K562 (cell line): ENCODE measurements around the gene ARHGEF1. TPM values are rescaled to one million over a fixed set of nuclear protein-coding genes. Genes with fewer than 3 reads are reported as not detected.

ENCODE experiments used
- CBFA2T2 ChIP-seq: fragments of 450-650 bp; conservative IDR thresholded peaks from 2 replicates; pipeline ENCODE4 v1.6.1; 2017; ENCODE audit warnings: mild to moderate bottlenecking
- CREM ChIP-seq: IDR thresholded peaks from 2 replicates; pipeline ENCODE4 v1.6.1; 2014; ENCODE audit warnings: antibody characterized with exemption, low read depth
- FOSL1 ChIP-seq: fragments of 200-800 bp; sonication (Bioruptor generic); conservative IDR thresholded peaks from 2 replicates; pipeline ENCODE4 v1.6.1; 2016; ENCODE audit warnings: missing genetic modification characterization, missing compliant biosample characterization
- GATAD2A ChIP-seq: fragments of 450-650 bp; IDR thresholded peaks from 2 replicates; pipeline ENCODE4 v1.6.1; 2017
- HIVEP1 ChIP-seq: fragments of 250-450 bp; sonication (Bioruptor Pico); IDR thresholded peaks from 2 replicates; pipeline ENCODE4 v1.4.0; 2020; ENCODE audit warnings: mild to moderate bottlenecking
- HNRNPL ChIP-seq: fragments of 200-400 bp; formaldehyde crosslinking; IDR thresholded peaks from 2 replicates; pipeline ENCODE4 v1.6.1; 2017; ENCODE audit warnings: low read depth, mild to moderate bottlenecking, low read length
- KLF13 ChIP-seq: fragments of 450-650 bp; IDR thresholded peaks from 2 replicates; pipeline ENCODE4 v1.6.1; 2016; ENCODE audit warnings: missing genetic modification characterization, low read depth, mild to moderate bottlenecking, missing compliant biosample characterization, moderate library complexity, borderline replicate concordance
- MCM3 ChIP-seq: fragments of 450-650 bp; IDR thresholded peaks from 2 replicates; pipeline ENCODE4 v1.6.1; 2016
- MXI1 ChIP-seq: IDR thresholded peaks from 2 replicates; pipeline ENCODE4 v1.6.1; 2011; ENCODE audit warnings: low read depth, mild to moderate bottlenecking, improper control_type of control experiment, low read length
- RAD21 ChIP-seq, 2 experiments: fragments of 250-450 bp in 1 of 2; fragments of 450-650 bp in 1 of 2; sonication (Bioruptor Pico) in 1 of 2; formaldehyde crosslinking in 1 of 2; IDR thresholded peaks in 1 of 2; conservative IDR thresholded peaks in 1 of 2; 2 replicates each; pipeline versions ENCODE4 v1.4.0 to v1.8.0; 2020 to 2022; ENCODE audit warnings: mild to moderate bottlenecking in 2 of 2, moderate library complexity in 1 of 2
- SAFB2 ChIP-seq: fragments of 200-400 bp; formaldehyde crosslinking; IDR thresholded peaks from 2 replicates; pipeline ENCODE4 v1.6.1; 2018; ENCODE audit warnings: borderline replicate concordance, low read length, low read depth, moderate library complexity; ENCODE audit not compliant: severe bottlenecking
- TBL1XR1 ChIP-seq, 2 experiments: IDR thresholded peaks; 2 replicates each; pipeline ENCODE4 v1.6.1; 2012; ENCODE audit warnings: improper control_type of control experiment in 2 of 2, low read length in 2 of 2, mild to moderate bottlenecking in 1 of 2
- TCF3 ChIP-seq: sonication (generic); formaldehyde crosslinking; IDR thresholded peaks from 2 replicates; pipeline ENCODE4 v1.4.0; 2020; ENCODE audit warnings: mild to moderate bottlenecking, missing genetic modification reagents
- TFAM ChIP-seq: fragments of 250-450 bp; sonication (Bioruptor Pico); conservative IDR thresholded peaks from 2 replicates; pipeline ENCODE4 v1.5.0; 2021; ENCODE audit warnings: mild to moderate bottlenecking, moderate library complexity
- ZFPM2 ChIP-seq: fragments of 250-450 bp; sonication (Bioruptor Pico); IDR thresholded peaks from 2 replicates; pipeline ENCODE4 v1.5.1; 2022; ENCODE audit warnings: mild to moderate bottlenecking
- ZFX ChIP-seq: sonication (generic); formaldehyde crosslinking; IDR thresholded peaks from 2 replicates; pipeline ENCODE4 v1.8.0; 2022; ENCODE audit warnings: mild to moderate bottlenecking, missing genetic modification reagents, moderate library complexity
- ZNF23 ChIP-seq: fragments of 250-450 bp; sonication (Bioruptor Pico); IDR thresholded peaks from 2 replicates; pipeline ENCODE4 v1.4.0; 2020; ENCODE audit warnings: mild to moderate bottlenecking
- ZNF717 ChIP-seq: fragments of 250-450 bp; sonication (Bioruptor Pico); IDR thresholded peaks from 2 replicates; pipeline ENCODE4 v1.5.0; 2021
- ZNF785 ChIP-seq: fragments of 250-450 bp; sonication (Bioruptor Pico); IDR thresholded peaks from 2 replicates; pipeline ENCODE4 v1.4.0; 2020; ENCODE audit warnings: mild to moderate bottlenecking
- polyA plus RNA-seq, 8 experiments: library from polyadenylated mRNA; depleted of rRNA in 4 of 8; stranded (reverse) in 5 of 8; unstranded in 3 of 8; fragments of >200 nt; fragmentation: Nextera tagmentation in 2 of 8; fragmentation: Illumina TruSeq in 1 of 8; extraction: Ambion mirVana in 2 of 8; extraction: Trizol in 1 of 8; gene quantifications; 2 replicates each; pipeline versions ENCODE4 v1.2.1 to v1.2.3, GENCODE V29; 2011 to 2014; ENCODE audit warnings: inconsistent platforms in 1 of 8, missing spikeins in 1 of 8
- total RNA-seq, 7 experiments: library from RNA; depleted of rRNA in 6 of 7; stranded (reverse); fragments of >200 nt in 6 of 7; fragmentation: Illumina TruSeq in 2 of 7; extraction: Trizol in 2 of 7; gene quantifications; 2 replicates each; pipeline versions ENCODE4 v1.2.1 to v1.2.3, GENCODE V29; 2011 to 2021; ENCODE audit warnings: low replicate concordance in 1 of 7
- TF ChIP-seq, protein P1 (sequence below): fragments of 250-450 bp; sonication (Bioruptor Pico); IDR thresholded peaks from 2 replicates; pipeline ENCODE4 v1.8.0; 2022; ENCODE audit warnings: moderate library complexity, mild to moderate bottlenecking, inconsistent platforms
- TF ChIP-seq, protein P2 (sequence below), 2 experiments: IDR thresholded peaks; 2 replicates each; pipeline ENCODE4 v1.6.1; 2011; ENCODE audit warnings: borderline replicate concordance in 1 of 2, control low read depth in 1 of 2, low read depth in 1 of 2, low read length in 1 of 2, mild to moderate bottlenecking in 1 of 2, mixed read lengths in 1 of 2, moderate library complexity in 1 of 2; ENCODE audit not compliant: insufficient read depth in 1 of 2, insufficient read length in 1 of 2, poor library complexity in 1 of 2, severe bottlenecking in 1 of 2; ENCODE audit errors: extremely low read depth in 1 of 2
- TF ChIP-seq, protein P3 (sequence below): fragments of 200-800 bp; sonication (Bioruptor generic); IDR thresholded peaks from 2 replicates; pipeline ENCODE4 v1.6.1; 2017; ENCODE audit warnings: missing genetic modification characterization, missing compliant biosample characterization
- TF ChIP-seq, protein P4 (sequence below): sonication (generic); formaldehyde crosslinking; IDR thresholded peaks from 2 replicates; pipeline ENCODE4 v1.8.0; 2022; ENCODE audit warnings: mild to moderate bottlenecking, missing genetic modification reagents
- TF ChIP-seq, protein P5 (sequence below): fragments of 450-650 bp; formaldehyde crosslinking; IDR thresholded peaks from 2 replicates; pipeline ENCODE4 v1.4.0; 2020; ENCODE audit warnings: mild to moderate bottlenecking, moderate library complexity
- TF ChIP-seq, protein P6 (sequence below): sonication (generic); formaldehyde crosslinking; IDR thresholded peaks from 2 replicates; pipeline ENCODE4 v1.9.0; 2022; ENCODE audit warnings: mild to moderate bottlenecking, missing genetic modification reagents

ARHGEF1 gene
- total and polyA plus RNA-seq, 9 of the 15 experiments (the other 6 are each of a cell fraction or from before 2014, with no cell fraction given), result 1.9 to 149 (median 29.8) TPM

DNA sequence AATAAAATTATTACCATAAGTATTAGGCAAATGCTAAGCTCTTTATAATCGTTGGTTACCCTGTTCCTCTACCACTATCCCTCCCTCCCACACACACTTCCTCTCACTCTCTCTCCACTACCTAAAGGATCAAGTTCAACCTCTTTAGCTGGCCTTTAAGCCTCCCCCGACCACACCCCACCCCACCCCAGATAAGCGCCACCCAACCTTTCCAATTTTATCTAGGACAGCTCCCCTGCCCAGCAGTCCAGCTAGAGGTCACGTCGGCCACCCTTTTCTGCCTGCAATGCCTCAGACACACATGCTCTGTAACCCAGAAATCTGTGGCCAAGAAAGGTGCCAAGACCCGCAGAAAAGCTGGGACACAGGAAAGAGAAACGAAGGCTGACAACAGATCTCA is 39.6 kb upstream of the ARHGEF1 start (continued):
- TF ChIP-seq, protein P1, sequence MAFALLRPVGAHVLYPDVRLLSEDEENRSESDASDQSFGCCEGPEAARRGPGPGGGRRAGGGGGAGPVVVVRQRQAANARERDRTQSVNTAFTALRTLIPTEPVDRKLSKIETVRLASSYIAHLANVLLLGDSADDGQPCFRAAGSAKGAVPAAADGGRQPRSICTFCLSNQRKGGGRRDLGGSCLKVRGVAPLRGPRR (CRISPR knock-in tag), result no peak
- no peak for TF ChIP-seq HIVEP1 (CRISPR knock-in tag)
- 0 out of 2 replicates have a peak, but pooled peaks have one; percentile 49 for TF ChIP-seq GATAD2A
- TF ChIP-seq, protein P2, sequence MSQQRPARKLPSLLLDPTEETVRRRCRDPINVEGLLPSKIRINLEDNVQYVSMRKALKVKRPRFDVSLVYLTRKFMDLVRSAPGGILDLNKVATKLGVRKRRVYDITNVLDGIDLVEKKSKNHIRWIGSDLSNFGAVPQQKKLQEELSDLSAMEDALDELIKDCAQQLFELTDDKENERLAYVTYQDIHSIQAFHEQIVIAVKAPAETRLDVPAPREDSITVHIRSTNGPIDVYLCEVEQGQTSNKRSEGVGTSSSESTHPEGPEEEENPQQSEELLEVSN (IDR thresholded peaks at IDR 0.05; ENCODE audit: borderline replicate concordance in 1 of 2, extremely low read depth in 1 of 2, insufficient read depth in 1 of 2, insufficient read length in 1 of 2, low read depth in 1 of 2, low read length in 1 of 2, poor library complexity in 1 of 2, severe bottlenecking in 1 of 2), result no peak
- TF ChIP-seq MXI1, result no peak
- TF ChIP-seq TFAM (CRISPR knock-in tag), result no peak
- 0 out of 2 replicates have a peak, but pooled peaks have one; percentile 42 for TF ChIP-seq CREM
- TF ChIP-seq RAD21 (CRISPR knock-in tag; conservative IDR thresholded peaks at IDR 0.05 in 1 of 2, IDR thresholded peaks at IDR 0.05 in 1 of 2), result no peak
- TF ChIP-seq, protein P3, sequence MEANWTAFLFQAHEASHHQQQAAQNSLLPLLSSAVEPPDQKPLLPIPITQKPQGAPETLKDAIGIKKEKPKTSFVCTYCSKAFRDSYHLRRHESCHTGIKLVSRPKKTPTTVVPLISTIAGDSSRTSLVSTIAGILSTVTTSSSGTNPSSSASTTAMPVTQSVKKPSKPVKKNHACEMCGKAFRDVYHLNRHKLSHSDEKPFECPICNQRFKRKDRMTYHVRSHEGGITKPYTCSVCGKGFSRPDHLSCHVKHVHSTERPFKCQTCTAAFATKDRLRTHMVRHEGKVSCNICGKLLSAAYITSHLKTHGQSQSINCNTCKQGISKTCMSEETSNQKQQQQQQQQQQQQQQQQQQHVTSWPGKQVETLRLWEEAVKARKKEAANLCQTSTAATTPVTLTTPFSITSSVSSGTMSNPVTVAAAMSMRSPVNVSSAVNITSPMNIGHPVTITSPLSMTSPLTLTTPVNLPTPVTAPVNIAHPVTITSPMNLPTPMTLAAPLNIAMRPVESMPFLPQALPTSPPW, result peak; percentile 56; the same call in 1 of the 2 replicates
- no peak for TF ChIP-seq ZNF785 (CRISPR knock-in tag)
- TF ChIP-seq MCM3, result no peak
- peak; percentile 41; the same call in 1 of the 2 replicates for TF ChIP-seq CBFA2T2
- TF ChIP-seq ZFPM2 (CRISPR knock-in tag), result no peak
- TF ChIP-seq TCF3 (CRISPR knock-in tag), result peak; percentile 15; the same call in 1 of the 2 replicates
- TF ChIP-seq, protein P4, sequence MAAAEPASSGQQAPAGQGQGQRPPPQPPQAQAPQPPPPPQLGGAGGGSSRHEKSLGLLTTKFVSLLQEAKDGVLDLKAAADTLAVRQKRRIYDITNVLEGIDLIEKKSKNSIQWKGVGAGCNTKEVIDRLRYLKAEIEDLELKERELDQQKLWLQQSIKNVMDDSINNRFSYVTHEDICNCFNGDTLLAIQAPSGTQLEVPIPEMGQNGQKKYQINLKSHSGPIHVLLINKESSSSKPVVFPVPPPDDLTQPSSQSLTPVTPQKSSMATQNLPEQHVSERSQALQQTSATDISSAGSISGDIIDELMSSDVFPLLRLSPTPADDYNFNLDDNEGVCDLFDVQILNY, result no peak
- TF ChIP-seq, protein P5, sequence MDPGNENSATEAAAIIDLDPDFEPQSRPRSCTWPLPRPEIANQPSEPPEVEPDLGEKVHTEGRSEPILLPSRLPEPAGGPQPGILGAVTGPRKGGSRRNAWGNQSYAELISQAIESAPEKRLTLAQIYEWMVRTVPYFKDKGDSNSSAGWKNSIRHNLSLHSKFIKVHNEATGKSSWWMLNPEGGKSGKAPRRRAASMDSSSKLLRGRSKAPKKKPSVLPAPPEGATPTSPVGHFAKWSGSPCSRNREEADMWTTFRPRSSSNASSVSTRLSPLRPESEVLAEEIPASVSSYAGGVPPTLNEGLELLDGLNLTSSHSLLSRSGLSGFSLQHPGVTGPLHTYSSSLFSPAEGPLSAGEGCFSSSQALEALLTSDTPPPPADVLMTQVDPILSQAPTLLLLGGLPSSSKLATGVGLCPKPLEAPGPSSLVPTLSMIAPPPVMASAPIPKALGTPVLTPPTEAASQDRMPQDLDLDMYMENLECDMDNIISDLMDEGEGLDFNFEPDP (CRISPR knock-in tag), result no peak
- no peak for TF ChIP-seq HNRNPL
- TF ChIP-seq SAFB2, result no peak
- TF ChIP-seq, protein P6, sequence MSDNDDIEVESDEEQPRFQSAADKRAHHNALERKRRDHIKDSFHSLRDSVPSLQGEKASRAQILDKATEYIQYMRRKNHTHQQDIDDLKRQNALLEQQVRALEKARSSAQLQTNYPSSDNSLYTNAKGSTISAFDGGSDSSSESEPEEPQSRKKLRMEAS (CRISPR knock-in tag), result no peak
- no peak for TF ChIP-seq ZNF717 (CRISPR knock-in tag)
- TF ChIP-seq KLF13 (tag), result no peak
- no peak for TF ChIP-seq ZNF23 (CRISPR knock-in tag)
- TF ChIP-seq ZFX (CRISPR knock-in tag), result no peak
- no peak; a peak in 1 of 4 replicates for TF ChIP-seq TBL1XR1 (IDR thresholded peaks at IDR 0.05; ENCODE audit: low read length in 2 of 2)
- no peak for TF ChIP-seq FOSL1 (tag)
